Urinary bladder (tissue), 4 donors: ENCODE results near the gene GNLY. TPM values are rescaled to one million over a fixed set of nuclear protein-coding genes. Genes with fewer than 3 reads are reported as not detected.
"Not testable (repeated sequence)": the region's sequence is repeated elsewhere in the genome, so short reads cannot be mapped to it uniquely, and the experiment has no call there.

Experiments used
- DNase-seq: peaks from one replicate; pipeline ENCODE4 v3.0.0-alpha.2; 2015; ENCODE audit errors: extremely low spot score
- H3K27ac ChIP-seq: one replicate; pipeline ENCODE4 v1.5.1; 2013; ENCODE audit warnings: low read depth, mild to moderate bottlenecking, moderate library complexity
- H3K36me3 ChIP-seq: one replicate; pipeline ENCODE4 v1.6.1; 2013; ENCODE audit warnings: mild to moderate bottlenecking, moderate library complexity; ENCODE audit not compliant: insufficient read depth
- H3K4me1 ChIP-seq: one replicate; pipeline ENCODE4 v1.6.1; 2013; ENCODE audit warnings: mild to moderate bottlenecking, moderate library complexity; ENCODE audit not compliant: insufficient read depth
- H3K4me3 ChIP-seq: one replicate; pipeline ENCODE4 v1.5.1; 2013; ENCODE audit warnings: low read depth, low read length
- WGBS: extraction: QIAGEN DNeasy Blood & Tissue Kit; methylation state at CpG from one replicate; pipeline ENCODE4 v1.1.7; 2013; 5-methylcytosine and 5-hydroxymethylcytosine counted together
- polyA plus RNA-seq: library from polyadenylated mRNA; stranded (reverse); fragments of 200-250 nt; gene quantifications from one replicate; pipeline ENCODE4 v1.2.3, GENCODE V29; 2013
- total RNA-seq: library from RNA; depleted of rRNA; stranded (reverse); fragments of >200 nt; gene quantifications from one replicate; pipeline ENCODE4 v1.2.3, GENCODE V29; 2014
- donor health status: healthy with polysubstance abuse.
- donor health status: healthy.

The GNLY gene
- total RNA-seq (not detected), polyA plus RNA-seq (1.8 TPM)

- no peaks in the 10 kb centered on the region for H3K36me3 ChIP-seq
- DNase-seq, result no peak
- no peak within 1 kb of the TSS for H3K27ac ChIP-seq
- no peak within 1 kb of the TSS for H3K4me3 ChIP-seq
- 92% methylated on average over 15 of the region's 15 CpGs for WGBS
- no peaks in the 10 kb centered on the region for H3K4me1 ChIP-seq
Measured at GRCh38 chr2:85694052-85695025, at the start of gene GNLY. Gene GNLY (plus strand): TSS chr2:85694358. CDS start chr2:85694419, 61 bp downstream.

- 96% methylated on average over 8 of the region's 8 CpGs for WGBS
- H3K27ac ChIP-seq, result no peak overlapping the region
- H3K4me1 ChIP-seq, result no peaks in the 10 kb centered on the region
- no peak overlapping the region for H3K4me3 ChIP-seq
- DNase-seq, result no peak
- peaks cover 13% of the 10 kb centered on the region for H3K36me3 ChIP-seq
Measured at GRCh38 chr2:85644909-85645308, 49.2 kb upstream of the GNLY start.

DNA sequence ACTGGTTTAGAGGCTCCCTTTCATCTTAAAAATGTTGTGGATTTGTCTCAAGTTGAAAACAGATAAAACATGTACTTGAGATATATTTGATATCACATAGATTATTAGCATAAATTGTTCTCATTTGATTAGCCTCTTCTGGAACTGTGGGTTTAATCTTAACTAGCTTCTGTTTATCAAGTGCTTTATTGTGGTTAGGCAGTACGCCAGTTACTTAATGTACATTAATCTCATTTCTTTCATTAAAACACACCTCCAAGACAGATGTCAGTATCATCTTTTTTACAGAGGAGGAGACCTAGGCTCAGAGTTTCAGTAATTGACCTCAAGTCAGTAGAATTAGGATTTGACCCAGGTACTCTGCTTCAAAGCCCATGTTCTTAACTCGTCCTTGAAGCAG lies 48.0 kb upstream of the GNLY start:
- peaks cover 12% of the 10 kb centered on the region for H3K36me3 ChIP-seq
- H3K4me3 ChIP-seq, result no peak overlapping the region
- H3K27ac ChIP-seq, result no peak overlapping the region
- DNase-seq, result no peak
- H3K4me1 ChIP-seq, result no peaks in the 10 kb centered on the region
- WGBS, result 100% methylated on average over 2 of the region's 2 CpGs

GRCh38 chr2:85647823-85648526 lies 46.2 kb upstream of the GNLY start:
- 90% methylated on average over 10 of the region's 10 CpGs for WGBS
- Histone ChIP-seq H3K36me3 (peaks cover 14% of the 10 kb centered on the region), H3K4me1 (no peaks in the 10 kb centered on the region), H3K4me3 (no peak overlapping the region), H3K27ac (no peak overlapping the region)
- DNase-seq, result no peak

- Histone ChIP-seq H3K27ac (no peak overlapping the region), H3K36me3 (peaks cover 14% of the 10 kb centered on the region), H3K4me1 (no peaks in the 10 kb centered on the region), H3K4me3 (no peak overlapping the region)
- DNase-seq, result no peak
- 58% methylated on average over 2 of the region's 2 CpGs for WGBS
Measured at GRCh38 chr2:85648619-85649018, 45.5 kb upstream of the GNLY start.

GRCh38 chr2:85649201-85650190 lies 44.7 kb upstream of the GNLY start:
- H3K4me3 ChIP-seq, result no peak overlapping the region
- H3K4me1 ChIP-seq, result no peaks in the 10 kb centered on the region
- no peak overlapping the region for H3K27ac ChIP-seq
- peaks cover 14% of the 10 kb centered on the region for H3K36me3 ChIP-seq
- no peak for DNase-seq
- 65% methylated on average over 9 of the region's 9 CpGs for whole genome bisulfite sequencing

DNA sequence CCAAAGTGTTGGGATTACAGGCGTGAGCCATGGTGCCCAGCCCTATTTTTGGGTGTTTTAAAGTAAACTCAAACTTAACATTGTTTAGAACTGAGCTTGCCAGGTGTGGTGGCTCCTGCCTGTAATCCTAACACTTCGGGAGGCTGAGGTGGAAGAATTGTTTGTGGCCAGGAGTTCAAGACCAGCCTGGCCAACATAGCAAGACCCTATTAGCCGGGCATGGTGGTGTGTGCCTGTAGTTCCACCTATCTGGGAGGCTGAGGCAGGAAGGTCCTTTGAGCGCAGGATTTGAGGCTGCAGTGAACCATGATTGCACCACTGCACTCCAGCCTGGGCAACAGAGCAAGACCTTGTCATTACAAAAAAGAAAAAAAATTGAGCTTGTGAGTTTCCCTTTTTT lies 43.7 kb upstream of the GNLY start:
- Histone ChIP-seq H3K36me3 (peaks cover 14% of the 10 kb centered on the region), H3K27ac (no peak overlapping the region), H3K4me1 (no peaks in the 10 kb centered on the region), H3K4me3 (no peak overlapping the region)
- WGBS, result 97% methylated on average over 4 of the region's 4 CpGs
- DNase-seq, result no peak

DNA sequence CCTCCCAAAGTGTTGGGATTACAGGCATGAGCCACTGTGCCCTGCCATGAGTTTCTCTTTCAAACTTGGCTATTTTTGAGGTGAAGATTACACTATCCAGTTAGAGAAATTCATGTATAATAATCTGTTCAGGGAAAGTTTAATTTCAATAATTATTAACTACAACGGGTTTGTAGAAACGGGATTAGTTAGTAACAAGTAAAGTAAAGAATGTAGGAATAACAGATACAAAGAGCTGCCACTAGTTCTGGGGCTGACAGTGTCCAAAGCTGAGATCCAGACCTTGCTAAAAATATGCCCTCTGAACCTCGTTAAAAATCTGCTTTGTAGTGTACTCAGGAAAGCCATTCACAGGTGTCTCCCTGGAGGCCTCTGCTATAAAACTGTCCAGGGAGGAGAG lies 43.1 kb upstream of the GNLY start:
- Histone ChIP-seq H3K4me1 (no peaks in the 10 kb centered on the region), H3K36me3 (peaks cover 10% of the 10 kb centered on the region), H3K4me3 (no peak overlapping the region), H3K27ac (no peak overlapping the region)
- DNase-seq, result no peak
- 86% methylated on average over 3 of the region's 3 CpGs for WGBS

GRCh38 chr2:85652056-85652455 lies 42.1 kb upstream of the GNLY start:
- H3K27ac ChIP-seq, result no peak overlapping the region
- 94% methylated on average over 2 of the region's 2 CpGs for WGBS
- no peak overlapping the region for H3K4me3 ChIP-seq
- H3K36me3 ChIP-seq, result peaks cover 8% of the 10 kb centered on the region
- no peak for DNase-seq
- no peaks in the 10 kb centered on the region for H3K4me1 ChIP-seq

DNA sequence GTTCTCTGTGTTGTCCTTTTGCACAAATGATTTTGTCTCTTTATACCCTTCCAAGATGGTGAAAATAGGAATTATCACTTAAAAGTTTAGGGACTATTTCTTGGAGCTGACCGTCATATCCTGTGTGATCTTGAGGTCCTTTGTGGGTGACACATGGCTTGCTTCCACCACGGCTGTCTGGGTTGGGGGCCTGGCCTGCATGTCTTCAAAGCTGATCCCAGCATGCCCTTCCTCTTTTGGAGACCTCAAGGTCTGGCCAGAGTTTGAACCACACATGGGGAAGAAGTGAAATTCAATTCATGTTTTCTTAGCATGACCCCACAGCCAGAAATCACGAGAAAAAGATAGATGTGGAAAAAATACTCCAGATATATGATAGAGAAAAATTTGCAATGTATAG lies 40.2 kb upstream of the GNLY start:
- no peak overlapping the region for H3K4me3 ChIP-seq
- WGBS, result 85% methylated on average over 3 of the region's 3 CpGs
- no peaks in the 10 kb centered on the region for H3K4me1 ChIP-seq
- H3K27ac ChIP-seq, result no peak overlapping the region
- no peak for DNase-seq
- H3K36me3 ChIP-seq, result peaks cover 3% of the 10 kb centered on the region

DNA sequence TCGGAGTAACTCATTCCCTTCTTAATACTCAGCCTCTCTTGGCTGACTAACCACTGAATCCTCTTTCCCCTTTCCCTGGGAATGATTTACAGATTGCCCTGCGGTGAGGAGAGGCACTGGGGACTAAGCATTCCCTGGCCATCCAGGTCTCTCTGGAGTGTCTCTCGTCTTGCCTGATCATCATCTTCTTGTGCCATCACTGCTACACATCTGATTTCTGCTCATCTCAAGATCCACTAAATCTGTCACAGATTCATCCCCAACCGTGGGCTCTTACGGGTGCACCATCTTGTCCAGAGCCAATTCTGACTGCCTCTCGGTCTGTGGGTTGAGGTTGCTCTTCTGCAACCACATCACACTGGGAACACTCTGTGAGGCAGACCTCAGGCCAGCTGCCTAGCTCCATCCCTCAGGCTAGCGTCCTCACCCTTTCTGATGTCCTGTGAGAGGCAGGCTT lies 38.2 kb upstream of the GNLY start:
- WGBS, result 82% methylated on average over 7 of the region's 7 CpGs
- H3K4me3 ChIP-seq, result no peak overlapping the region
- no peaks in the 10 kb centered on the region for H3K4me1 ChIP-seq
- H3K36me3 ChIP-seq, result peaks cover 3% of the 10 kb centered on the region
- H3K27ac ChIP-seq, result no peak overlapping the region
- DNase-seq, result no peak

GRCh38 chr2:85656468-85656867 lies 37.7 kb upstream of the GNLY start:
- no peak overlapping the region for H3K27ac ChIP-seq
- 93% methylated on average over 3 of the region's 3 CpGs for WGBS
- no peak overlapping the region for H3K4me3 ChIP-seq
- H3K36me3 ChIP-seq, result no peaks in the 10 kb centered on the region
- no peaks in the 10 kb centered on the region for H3K4me1 ChIP-seq
- DNase-seq, result no peak

- H3K36me3 ChIP-seq, result not testable (repeated sequence)
- WGBS, result 95% methylated on average over 4 of the region's 4 CpGs
Measured at GRCh38 chr2:85657399-85657798, 36.8 kb upstream of the GNLY start.

More at GRCh38 chr2:85657399-85657798, 36.8 kb upstream of the GNLY start:
- not testable (repeated sequence) for H3K4me3 ChIP-seq, H3K4me1 ChIP-seq, DNase-seq, H3K27ac ChIP-seq
